GM10266 (cell line): ENCODE data around the gene MTOR.
"Not testable (repeated sequence)": the region's sequence is repeated elsewhere in the genome, so short reads cannot be mapped to it uniquely, and the experiment has no call there.

Experiments
- DNase-seq: peaks from one replicate; pipeline ENCODE4 v3.0.0; 2012; ENCODE audit errors: extremely low spot score
- TF ChIP-seq, protein P1 (sequence below): IDR thresholded peaks from 2 replicates; pipeline ENCODE4 v1.5.1; 2012; ENCODE audit warnings: mild to moderate bottlenecking, low read depth; ENCODE audit not compliant: control insufficient read depth, insufficient read depth; ENCODE audit errors: missing control alignments

Gene MTOR

GRCh38 chr1:11262171-11263049 lies at the start of gene MTOR:
TSS of gene MTOR (minus strand) at chr1:11262551. CDS start at chr1:11259409, 3,142 bp downstream.
- TF ChIP-seq, protein P1, sequence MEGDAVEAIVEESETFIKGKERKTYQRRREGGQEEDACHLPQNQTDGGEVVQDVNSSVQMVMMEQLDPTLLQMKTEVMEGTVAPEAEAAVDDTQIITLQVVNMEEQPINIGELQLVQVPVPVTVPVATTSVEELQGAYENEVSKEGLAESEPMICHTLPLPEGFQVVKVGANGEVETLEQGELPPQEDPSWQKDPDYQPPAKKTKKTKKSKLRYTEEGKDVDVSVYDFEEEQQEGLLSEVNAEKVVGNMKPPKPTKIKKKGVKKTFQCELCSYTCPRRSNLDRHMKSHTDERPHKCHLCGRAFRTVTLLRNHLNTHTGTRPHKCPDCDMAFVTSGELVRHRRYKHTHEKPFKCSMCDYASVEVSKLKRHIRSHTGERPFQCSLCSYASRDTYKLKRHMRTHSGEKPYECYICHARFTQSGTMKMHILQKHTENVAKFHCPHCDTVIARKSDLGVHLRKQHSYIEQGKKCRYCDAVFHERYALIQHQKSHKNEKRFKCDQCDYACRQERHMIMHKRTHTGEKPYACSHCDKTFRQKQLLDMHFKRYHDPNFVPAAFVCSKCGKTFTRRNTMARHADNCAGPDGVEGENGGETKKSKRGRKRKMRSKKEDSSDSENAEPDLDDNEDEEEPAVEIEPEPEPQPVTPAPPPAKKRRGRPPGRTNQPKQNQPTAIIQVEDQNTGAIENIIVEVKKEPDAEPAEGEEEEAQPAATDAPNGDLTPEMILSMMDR: peak; percentile 19
- peak; percentile 98 for DNase-seq

DNA sequence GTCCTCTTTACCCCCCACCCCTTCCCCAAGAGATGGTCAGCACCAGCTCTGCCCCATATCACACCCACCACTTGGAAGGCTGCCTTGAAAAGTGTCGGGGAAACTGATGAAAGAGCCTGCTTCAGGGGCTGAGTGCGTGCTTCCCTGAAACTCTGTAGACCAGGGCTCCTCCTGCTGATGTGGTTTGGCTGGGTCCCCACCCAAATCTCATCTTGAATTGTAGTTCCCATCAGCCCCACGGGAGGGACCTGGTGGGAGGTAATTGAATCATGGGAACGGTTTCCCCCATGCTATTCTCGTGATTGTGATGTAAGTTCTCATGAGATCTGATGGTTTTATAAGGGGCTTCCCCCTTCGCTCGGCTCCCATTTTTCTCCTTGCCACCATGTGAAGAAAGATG lies 47.0 kb upstream of the MTOR start:
- TF ChIP-seq, protein P1: no peak
- DNase-seq: no peak

- TF ChIP-seq, protein P1: no peak
Observed at GRCh38 chr1:11308699-11309224, 46.4 kb upstream of the MTOR start.

GRCh38 chr1:11307852-11308251 lies 45.5 kb upstream of the MTOR start:
- no peak for DNase-seq
- TF ChIP-seq, protein P1: no peak

More at GRCh38 chr1:11308699-11309224, 46.4 kb upstream of the MTOR start:
- DNase-seq: no peak

DNA sequence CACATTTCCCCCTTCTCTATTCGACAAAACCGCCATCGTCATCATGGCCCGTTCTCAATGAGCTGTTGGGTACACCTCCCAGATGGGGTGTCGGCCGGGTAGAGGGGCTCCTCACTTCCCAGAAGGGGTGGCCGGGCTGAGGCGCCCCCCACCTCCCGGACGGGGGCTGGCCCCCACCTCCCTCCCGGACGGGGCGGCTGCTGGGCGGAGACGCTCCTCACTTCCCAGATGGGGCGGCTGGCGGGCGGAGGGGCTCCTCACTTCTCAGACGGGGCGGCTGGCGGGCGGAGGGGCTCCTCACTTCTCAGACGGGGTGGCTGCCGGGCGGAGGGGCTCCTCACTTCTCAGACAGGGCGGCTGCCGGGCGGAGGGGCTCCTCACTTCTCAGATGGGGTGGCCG lies 43.2 kb upstream of the MTOR start:
- not testable (repeated sequence) for DNase-seq

- DNase-seq: no peak
- TF ChIP-seq, protein P1: no peak
Observed at GRCh38 chr1:11302366-11302765, 40.0 kb upstream of the MTOR start.

- DNase-seq: no peak
- TF ChIP-seq, protein P1: no peak
Observed at GRCh38 chr1:11301601-11302000, 39.2 kb upstream of the MTOR start.
